HG03280 (cell line): ENCODE results near the gene COMMD2.

Experiments used
- ATAC-seq: cut with Tn5 transposase; IDR thresholded peaks from one replicate; pipeline ENCODE4 v1.9.1; 2021; ENCODE audit warnings: mild to moderate bottlenecking, moderate library complexity; ENCODE audit not compliant: unreplicated experiment

Gene COMMD2

GRCh38 chr3:149752051-149752787 is at the start of gene COMMD2:
TSS of gene COMMD2 (minus strand) at chr3:149752489. CDS start at chr3:149752444, 45 bp downstream.
- ATAC-seq, result peak; percentile 99

- no peak for ATAC-seq
Measured at GRCh38 chr3:149801639-149802038, 49.4 kb upstream of the COMMD2 start.

GRCh38 chr3:149801195-149801594 is 48.9 kb upstream of the COMMD2 start:
- ATAC-seq, result no peak

- ATAC-seq, result no peak
Measured at GRCh38 chr3:149800693-149801092, 48.4 kb upstream of the COMMD2 start.

GRCh38 chr3:149796026-149796425 is 43.7 kb upstream of the COMMD2 start:
- ATAC-seq, result no peak

GRCh38 chr3:149792452-149793270 is 40.4 kb upstream of the COMMD2 start, which contains the start of gene ANKUB1:
TSS of gene ANKUB1 (minus strand) at chr3:149792554. CDS start at chr3:149792366, 188 bp downstream.
- no peak for ATAC-seq

- ATAC-seq, result no peak
Measured at GRCh38 chr3:149790698-149791097, 38.4 kb upstream of the COMMD2 start.

GRCh38 chr3:149790268-149790667 is 38.0 kb upstream of the COMMD2 start:
- ATAC-seq, result no peak

- no peak for ATAC-seq
Measured at GRCh38 chr3:149784064-149784704, 31.9 kb upstream of the COMMD2 start.

GRCh38 chr3:149783576-149783975 is 31.3 kb upstream of the COMMD2 start:
- ATAC-seq, result no peak

GRCh38 chr3:149781741-149782140 is 29.5 kb upstream of the COMMD2 start:
- ATAC-seq, result no peak

GRCh38 chr3:149781211-149781610 is 28.9 kb upstream of the COMMD2 start:
- no peak for ATAC-seq

GRCh38 chr3:149777414-149778214 is 25.3 kb upstream of the COMMD2 start:
- no peak for ATAC-seq

GRCh38 chr3:149776170-149776569 is 23.9 kb upstream of the COMMD2 start:
- ATAC-seq, result no peak

- no peak for ATAC-seq
Measured at GRCh38 chr3:149772861-149773260, 20.6 kb upstream of the COMMD2 start.

- no peak for ATAC-seq
Measured at GRCh38 chr3:149771652-149772271, 19.5 kb upstream of the COMMD2 start.

GRCh38 chr3:149770246-149770645 is 18.0 kb upstream of the COMMD2 start:
- ATAC-seq, result no peak

- no peak for ATAC-seq
Measured at GRCh38 chr3:149768704-149769103, 16.4 kb upstream of the COMMD2 start.

GRCh38 chr3:149767720-149768119 is 15.4 kb upstream of the COMMD2 start:
- no peak for ATAC-seq

- no peak for ATAC-seq
Measured at GRCh38 chr3:149765762-149766334, 13.6 kb upstream of the COMMD2 start.
